Fibroblast of skin of abdomen (primary cell): ENCODE measurements around the gene CLDND2.

Experiments
- DNase-seq: peaks from one replicate; pipeline ENCODE4 v3.0.0-alpha.2; 2013

Gene CLDND2

DNA sequence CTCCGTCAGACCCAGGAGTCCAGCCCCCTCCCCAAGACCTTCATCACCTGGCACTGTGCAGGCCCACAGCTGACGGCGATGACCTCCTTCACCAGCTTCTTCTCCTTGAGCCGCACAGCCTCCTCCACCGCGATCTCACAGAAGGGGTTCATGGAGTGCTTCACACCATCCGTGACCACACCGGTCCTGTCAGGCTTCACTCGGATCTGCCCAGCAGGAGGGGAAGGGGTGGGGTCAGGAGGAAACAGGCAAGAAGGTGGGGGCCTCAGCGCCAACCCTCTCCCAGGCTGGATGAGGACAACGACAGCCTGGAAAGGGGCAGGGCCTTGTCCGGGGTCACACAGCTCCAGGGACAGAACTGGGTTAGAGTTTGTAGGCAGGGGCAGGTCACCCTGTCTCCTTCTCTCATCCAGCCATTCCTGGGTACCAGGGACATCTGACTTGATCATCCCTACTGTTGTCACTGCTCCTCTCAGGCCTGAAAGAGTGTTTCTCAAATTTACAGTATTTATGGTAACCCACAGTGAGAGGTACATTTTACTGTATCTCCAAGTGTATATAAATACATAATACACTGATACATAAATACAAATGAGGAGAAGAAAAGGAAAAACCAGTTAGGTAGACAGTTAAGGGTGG is 14.6 kb downstream of the CLDND2 start:
- DNase-seq: no peak

GRCh38 chr19:51352783-51353360 is 15.9 kb downstream of the CLDND2 start:
- DNase-seq: no peak

DNA sequence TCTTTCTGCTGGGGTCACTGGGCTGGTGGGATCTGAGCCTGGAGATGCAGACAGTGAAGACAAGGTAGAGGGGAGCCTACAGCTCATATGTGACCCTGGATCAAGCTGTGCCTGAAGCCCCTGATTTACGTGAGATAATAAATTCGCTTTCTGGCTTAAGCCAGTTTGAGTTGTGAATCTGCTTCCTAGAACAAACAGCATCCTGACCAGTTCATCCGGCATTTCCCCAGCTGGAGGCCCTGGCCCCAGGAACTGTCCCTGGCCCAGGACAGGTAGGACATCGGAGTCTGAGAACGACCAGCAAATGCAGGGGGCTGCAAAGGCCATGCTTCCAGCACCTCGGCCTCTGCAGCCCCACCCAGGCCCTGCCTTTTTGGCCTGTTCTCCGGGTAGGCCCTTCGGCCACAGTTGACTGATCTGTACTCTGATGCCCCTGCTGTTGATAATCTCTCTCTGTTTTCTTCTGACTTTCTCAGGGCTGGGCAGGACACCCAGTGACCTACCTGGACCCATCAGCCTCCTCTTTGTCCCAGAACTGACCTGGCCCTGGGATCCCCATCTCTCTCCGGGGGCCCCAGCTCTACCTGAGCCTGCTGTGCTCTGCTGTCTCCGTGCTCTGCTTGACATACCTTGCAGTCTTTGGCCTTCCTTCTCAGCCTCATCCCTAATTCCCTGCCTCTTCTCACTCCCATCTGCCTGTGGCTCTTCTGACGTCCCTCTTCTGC is 17.4 kb downstream of the CLDND2 start:
- no peak for DNase-seq

DNA sequence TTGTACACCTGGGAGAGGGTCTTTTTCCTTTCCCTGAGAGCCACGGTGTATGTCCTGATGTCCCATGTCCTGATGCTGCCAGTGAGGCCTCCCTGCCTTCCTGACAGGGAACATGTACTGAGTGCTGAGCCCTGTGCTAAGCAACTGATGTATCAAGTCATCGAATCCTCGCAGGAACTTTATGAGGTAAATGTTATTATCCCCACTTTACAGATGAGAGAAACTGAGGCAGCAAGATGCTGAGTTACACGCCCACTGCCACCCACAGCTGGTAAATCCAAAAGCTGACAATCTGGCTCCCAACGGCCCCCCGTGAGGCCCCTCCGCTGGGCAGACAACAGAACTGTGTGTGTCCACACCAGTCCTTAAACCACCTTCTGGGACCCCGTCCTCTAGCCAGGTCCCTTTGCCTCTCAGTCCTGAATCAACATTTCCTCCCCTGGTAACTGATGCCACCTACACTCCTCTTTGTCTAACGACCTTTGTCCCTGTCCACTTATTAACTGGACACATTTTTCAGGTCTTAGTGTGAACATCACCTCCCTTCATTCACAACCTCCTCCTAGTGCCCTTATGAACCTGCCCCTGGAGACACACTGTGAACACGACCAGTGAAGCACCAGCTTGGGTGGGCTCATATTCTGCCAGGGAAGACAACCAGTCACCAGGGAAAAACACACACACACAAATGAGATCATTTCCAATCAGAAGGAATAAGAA is 21.4 kb downstream of the CLDND2 start:
- no peak for DNase-seq

DNA sequence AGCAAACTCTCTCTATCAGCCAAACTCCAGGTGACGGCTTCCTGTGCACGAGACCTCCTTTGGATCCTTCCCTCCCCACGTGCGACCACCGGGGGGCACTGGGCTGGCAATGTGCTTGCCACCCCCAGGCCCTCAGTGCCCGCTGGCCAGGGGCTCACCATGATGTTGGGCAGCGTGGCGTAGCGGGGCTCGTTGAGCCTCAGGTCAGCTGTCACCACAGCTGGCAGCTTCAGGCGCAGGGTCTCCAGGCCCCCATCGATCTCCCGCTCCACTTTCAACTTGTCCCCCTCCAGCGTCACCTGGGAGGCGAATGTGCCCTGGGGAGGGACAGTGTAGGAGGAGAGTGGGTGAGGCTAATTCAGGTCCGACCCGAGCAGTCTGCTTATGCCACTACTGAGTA is 22.1 kb downstream of the CLDND2 start:
- DNase-seq: no peak

DNA sequence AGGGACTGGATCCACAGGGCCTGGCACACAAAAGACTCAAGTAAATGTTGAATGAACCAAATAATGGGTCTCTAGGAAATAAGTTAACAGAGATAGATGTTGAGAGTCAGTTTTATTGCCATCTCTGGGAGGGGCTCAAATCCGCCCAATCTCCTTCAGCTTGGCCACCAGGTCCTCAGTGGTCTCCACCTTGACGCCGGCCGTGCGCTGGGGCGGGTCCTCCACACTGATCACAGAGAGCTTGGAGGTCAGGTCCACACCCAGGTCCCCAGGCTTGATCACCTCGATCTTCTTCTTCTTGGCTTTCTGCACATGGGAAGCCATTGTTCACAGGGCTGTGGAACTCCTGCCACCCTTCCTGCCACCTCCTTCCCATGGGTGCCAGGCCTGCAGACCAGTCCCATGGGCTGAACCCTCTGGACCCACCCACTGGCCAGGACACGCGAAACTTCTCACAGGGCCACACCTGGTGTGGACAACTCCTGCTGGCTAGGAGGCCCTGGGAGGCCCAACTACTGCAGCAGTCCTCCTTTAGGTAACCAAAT is 23.7 kb downstream of the CLDND2 start:
- DNase-seq: no peak

- no peak for DNase-seq
Observed at GRCh38 chr19:51342631-51343569, 25.9 kb downstream of the CLDND2 start.

- no peak for DNase-seq
Observed at GRCh38 chr19:51341976-51342580, 26.7 kb downstream of the CLDND2 start, which contains the start of gene VSIG10L. Gene VSIG10L (minus strand): TSS chr19:51342139. CDS start chr19:51342124, 15 bp downstream.

DNA sequence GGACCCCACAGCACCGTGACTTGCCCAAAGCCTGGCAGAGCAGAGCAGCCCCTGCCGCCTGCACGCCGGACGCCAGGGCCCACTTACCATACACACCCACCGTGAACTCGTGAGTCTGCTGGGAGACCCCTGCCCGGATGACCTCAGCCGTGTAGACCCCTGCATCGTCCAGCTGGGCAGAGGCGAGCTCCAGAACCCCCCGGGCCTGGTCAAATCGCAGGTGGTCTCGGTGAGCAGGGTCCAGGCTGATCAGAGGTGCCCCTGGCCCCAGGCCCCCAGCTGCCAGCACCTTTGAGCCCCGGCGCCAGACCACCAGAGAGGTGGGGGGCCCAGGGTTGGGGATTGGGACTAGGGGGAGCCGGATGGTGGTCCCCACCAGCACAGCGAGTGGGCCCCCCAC is 27.7 kb downstream of the CLDND2 start:
- DNase-seq: no peak

GRCh38 chr19:51339687-51340656 is 28.8 kb downstream of the CLDND2 start:
- DNase-seq: peak; percentile 97

GRCh38 chr19:51339313-51339686 is 29.5 kb downstream of the CLDND2 start:
- no peak for DNase-seq

DNA sequence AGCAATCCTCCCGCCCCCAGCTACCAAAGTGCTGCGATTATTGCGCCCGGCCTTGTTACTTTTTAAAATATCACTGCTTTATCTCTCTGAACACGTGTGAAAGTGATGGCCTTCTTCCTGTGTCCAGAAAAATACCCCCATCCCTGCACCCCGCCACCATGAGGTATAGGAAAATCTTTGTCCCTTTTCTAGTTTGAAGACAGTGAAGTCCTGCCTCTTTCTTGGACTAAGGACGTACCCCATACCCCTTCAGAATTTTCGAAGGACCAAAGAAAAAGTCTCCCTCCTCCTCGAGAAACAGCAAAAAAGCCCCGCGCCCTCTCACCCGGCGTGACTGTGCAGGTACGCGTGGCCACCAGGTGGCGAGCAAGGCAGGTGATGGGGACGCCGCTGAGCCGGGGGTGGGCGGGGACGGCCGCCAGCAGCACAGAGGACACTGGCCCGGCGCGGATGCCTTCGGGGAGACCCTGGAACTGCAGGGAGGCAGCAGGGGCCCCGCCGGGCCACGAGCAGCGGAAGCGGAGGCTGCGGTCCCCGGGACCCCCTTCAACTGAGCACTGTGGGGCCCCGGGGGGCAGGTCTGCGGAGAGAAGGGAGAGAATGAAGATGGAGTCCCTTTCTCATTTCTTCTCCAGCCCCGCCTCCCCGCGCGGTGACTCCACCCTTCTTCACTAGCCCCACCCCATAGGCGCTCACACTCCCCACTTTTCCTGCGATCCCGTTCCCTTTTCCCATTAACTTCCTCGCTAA is 30.1 kb downstream of the CLDND2 start:
- peak; percentile 66 for DNase-seq

- no peak for DNase-seq
Observed at GRCh38 chr19:51337861-51338562, 30.8 kb downstream of the CLDND2 start.

- no peak for DNase-seq
Observed at GRCh38 chr19:51337141-51337860, 31.5 kb downstream of the CLDND2 start.

GRCh38 chr19:51333836-51334460 is 34.9 kb downstream of the CLDND2 start:
- DNase-seq: no peak

DNA sequence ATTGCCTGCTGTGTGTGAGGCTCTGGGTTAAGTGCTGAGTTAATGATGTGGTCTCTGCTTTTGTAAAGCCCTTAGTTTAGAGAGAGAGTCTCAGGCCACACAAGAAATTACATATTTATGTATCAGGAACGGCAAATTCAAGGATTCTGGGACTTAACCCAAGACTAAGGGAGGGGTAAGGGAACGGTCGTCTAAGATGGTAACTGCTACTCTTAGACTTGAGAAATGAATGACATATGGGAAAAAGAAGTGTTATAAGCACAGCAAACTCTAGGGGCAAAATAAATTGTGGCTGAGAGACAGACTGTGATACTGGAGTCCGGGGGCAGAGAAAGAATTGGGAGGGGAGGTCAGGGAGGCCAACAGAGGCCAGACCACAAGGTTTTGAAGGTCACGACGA is 37.1 kb downstream of the CLDND2 start:
- DNase-seq: no peak

DNA sequence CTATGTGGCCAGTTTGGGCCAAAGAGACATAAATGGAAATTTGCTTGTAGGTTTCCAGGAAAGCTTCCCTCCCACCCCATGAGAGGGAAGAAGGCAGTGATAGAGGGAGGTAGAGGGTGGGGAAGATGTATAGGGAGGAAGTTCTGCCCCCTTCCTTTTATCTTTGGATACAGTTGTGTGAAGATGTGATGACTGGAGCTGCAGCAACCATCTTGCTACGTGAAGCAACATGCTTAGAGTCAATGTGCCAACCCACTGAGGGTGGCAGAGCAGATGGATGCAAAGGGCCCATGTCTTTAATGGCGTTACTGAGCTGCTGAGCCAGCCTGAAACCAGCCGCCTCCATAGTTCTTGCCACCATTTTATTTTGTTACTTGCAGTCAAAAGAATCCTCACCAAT is 37.6 kb downstream of the CLDND2 start:
- no peak for DNase-seq

- DNase-seq: no peak
Observed at GRCh38 chr19:51330366-51330765, 38.4 kb downstream of the CLDND2 start.
